ENCODE data around the gene BRSK2.
"Not testable (repeated sequence)": the region's sequence is repeated elsewhere in the genome, so short reads cannot be mapped to it uniquely, and the experiment has no call there.

The BRSK2 gene

DNA sequence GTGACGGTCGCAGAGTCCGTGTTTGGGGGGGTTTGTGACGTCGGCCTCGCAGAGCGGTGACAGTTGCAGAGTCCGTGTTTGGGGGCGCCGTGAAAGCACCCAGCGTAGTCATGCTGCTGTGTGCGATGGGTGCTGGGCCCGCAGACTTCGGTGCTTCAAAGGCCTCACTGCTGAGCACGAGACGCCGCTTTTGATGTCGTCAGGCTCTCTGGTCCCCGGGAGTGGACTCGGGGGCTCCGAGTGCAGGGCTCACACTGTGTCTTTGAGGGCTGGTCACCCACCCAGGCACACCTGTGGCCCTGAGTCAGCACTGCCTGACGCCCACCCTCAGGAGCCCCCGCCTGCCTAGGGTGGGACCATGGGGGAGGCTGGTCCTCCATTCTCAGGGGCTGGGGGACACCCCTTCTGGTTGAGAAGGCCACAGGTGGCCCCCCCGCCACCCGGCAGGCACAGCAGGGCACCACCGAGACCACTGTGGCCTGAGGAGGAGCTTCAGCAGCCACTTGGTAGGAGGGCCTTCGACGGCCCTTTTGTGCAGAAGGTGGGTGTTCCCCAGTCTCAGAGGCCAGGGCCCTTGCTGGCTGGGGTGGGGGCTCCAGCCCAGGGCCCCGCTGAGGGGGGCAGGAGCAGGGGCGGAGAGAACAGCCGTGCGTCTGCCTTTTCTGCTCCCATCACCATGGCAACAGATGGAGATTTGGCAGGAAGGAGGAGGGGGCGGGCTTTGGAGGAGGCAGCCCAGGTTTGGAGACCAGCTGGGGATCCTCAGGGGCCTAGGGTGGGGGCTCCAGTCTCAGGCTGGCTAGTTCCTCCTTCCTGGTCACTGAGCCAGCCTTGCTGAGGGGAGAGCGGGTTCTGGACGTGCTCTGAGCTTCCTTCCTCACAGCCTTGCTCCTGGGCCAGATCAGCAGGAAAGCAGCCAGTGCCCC lies 20.9 kb downstream of the BRSK2 start:
- no peak for DNase-seq

DNA sequence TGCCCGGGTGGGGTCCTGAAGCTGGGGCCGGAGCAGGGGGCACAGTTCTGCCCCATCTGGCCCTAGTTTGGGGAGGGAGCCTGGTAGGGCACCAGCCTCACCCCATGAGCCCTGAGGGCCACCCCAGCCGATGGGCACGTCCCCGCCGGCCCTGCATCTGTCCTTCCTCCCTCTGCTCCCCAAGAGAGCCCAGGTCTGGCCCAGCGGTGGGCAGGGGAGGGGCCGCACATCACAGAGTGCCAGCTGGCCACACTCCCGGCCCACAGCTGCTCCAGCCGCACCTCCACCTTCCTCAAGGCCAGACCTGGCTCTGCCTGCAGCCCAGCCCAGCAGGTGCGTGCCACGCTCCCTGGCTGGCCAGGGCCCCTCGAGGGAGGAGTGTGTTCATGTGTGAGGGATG lies 21.6 kb downstream of the BRSK2 start:
- DNase-seq = no peak

DNA sequence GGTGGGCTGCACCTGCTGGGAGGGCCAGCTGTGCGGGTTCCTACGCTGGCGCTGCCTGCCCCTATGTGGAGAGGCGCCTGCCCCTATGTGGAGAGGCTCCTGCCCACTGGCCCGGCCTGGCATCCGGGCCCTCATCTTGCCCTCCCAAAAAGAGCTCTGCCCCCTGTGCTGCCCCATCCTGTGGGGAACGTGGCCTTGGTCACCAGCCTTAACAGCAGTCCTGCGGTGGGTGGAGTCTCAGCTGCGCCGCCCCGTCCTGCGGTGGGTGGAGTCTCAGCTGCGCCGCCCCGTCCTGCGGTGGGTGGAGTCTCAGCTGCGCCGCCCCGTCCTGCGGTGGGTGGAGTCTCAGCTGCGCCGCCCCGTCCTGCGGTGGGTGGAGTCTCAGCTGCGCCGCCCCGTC lies 22.0 kb downstream of the BRSK2 start:
- DNase-seq = not testable (repeated sequence)

DNA sequence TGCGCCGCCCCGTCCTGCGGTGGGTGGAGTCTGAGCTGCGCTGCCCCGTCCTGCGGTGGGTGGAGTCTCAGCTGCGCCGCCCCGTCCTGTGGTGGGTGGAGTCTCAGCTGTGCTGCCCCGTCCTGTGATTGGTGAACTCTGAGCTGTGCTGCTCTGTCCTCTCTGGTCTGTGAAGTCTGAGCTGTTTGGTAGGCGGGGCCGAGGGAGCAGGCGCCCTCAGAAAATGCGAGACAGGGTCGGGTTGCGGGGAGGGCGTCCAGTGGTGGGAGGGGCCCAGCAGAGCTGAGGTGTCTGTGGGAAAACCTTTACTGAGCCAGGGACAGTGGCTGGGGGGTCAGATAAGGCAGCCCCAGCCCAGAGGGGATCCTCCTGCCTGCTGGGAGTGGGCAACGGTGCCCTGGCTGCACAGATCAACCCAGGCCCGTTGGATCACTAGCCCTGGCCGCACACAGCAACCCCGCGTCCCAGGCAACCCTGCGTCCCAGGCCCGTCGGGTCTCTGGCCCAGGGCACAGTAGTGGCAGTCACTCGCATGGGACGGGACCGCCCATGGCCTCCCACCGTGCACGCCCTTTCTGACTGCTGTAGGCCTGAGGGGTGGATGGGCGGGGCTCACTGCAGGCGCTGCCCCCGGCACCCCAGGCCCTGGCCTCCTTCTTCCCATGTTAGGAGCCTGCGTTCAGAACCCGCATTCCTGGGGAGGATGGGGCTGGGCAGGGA lies 22.8 kb downstream of the BRSK2 start:
- no peak for DNase-seq

DNA sequence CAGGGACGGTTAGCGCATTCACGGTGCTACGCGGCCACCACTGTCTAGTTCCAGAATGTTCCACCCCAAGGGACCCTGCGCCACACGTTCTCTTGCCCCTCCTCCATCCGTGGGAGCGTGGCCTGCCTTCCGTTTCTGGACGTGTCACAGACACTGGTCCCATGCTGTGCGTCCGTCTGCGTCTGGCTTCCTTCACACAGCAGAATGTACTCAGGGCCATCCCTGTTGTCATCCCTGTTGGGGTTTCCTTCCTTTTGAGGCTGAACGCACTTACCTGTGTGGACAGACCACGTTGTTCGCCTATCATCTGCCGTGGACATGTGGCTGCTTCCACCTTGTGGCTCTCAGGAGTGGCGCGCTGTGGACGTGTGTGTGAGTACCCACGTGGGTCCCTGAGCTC lies 24.9 kb downstream of the BRSK2 start:
- DNase-seq = no peak

DNA sequence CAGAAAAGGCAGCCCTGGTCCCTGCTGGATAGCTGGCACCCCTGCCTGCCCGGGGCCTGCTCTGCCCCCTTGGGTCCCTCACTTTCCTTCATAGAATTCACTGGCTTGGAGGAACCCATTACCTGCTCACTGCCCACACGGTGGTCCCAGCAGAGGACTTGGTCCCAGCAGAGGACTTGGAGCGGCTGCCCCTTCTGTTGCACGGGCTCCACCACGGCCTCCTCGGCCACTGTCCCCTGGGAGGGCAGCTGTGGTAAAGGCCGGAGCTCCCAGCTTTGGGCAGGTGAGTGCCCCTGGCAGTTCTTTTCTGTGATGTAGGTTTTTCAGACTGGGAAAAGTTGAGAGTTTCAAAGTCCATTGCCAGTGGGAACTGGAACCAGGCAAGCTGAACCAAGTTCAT lies 25.9 kb downstream of the BRSK2 start:
- DNase-seq = no peak

DNA sequence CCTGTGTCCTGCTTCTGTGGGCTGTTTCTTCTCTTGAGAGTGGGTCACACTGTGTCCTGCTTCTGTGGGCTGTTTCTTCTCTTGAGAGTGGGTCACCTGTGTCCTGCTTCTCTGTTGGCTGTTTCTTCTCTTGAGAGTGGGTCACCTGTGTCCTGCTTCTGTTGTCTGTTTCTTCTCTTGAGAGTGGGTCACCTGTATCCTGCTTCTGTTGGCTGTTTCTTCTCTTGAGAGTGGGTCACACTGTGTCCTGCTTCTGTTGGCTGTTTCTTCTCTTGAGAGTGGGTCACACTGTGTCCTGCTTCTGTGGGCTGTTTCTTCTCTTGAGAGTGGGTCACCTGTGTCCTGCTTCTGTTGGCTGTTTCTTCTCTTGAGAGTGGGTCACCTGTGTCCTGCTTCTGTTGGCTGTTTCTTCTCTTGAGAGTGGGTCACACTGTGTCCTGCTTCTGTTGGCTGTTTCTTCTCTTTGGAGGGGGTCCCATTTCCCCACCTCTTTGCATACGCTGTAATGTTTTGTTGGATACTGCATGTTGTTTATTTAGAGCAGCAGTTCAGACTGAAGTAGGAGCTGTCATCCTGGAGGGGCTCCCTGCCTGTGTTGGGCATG lies 28.6 kb downstream of the BRSK2 start:
- not testable (repeated sequence) for DNase-seq

DNA sequence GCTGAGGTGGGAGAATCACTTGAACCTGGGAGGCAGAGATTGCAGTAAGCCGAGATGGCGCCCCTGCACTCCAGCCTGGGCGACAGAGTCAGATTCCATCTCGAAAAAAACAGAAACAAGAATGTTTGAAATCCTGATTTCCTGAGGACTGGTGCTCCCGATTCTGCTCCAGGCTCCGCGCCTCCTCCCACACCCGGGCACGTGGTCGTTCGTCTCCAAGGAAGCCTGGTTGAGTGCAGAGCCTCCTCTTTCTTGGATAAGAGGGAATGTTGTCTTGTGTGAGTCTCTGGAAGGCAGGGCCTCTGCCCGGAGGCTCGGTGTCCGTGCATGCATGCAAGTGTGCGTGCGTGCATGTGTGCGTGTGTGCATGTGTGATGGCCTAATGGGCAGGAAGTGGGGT lies 30.1 kb downstream of the BRSK2 start:
- no peak for DNase-seq

DNA sequence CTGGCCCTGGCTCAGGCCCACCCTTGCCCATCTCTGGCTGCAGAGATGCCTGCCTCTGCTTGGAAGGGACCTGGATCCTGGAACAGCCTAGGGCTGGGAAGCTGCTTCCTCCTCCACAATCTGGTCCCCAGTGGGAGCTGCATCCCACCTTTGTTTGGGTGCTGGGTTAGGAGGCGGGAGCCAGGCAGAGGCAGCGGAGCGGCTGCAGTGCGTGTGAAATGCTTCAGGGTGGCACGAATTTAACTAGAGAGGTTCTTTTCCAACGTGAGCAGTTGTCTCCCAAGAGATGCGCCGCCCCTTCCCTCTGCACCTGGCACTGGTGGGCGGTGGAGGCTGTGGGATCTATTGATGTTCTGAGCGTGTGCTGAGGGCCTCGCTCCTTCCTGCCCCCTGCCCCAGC lies 31.6 kb downstream of the BRSK2 start:
- no peak for DNase-seq

DNA sequence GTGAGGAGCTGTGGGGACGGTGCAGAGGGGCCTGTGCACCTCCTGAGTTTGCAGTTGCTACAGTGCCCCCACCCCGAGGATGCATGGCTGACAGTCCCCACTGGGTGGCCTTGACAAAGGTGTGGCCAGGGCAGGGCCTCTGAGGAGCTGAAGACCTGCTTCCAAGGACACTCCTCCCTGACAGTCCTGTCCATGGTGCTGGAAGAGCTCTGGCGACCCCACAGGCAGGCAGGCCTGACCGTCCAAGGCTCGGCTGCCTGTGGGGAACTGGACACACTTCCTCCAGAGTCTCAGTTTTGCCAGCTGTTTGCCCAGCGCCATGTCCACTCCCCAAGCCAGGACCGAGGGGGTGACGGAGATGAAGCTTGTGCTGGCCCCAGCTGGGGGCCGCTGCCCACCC lies 32.7 kb downstream of the BRSK2 start:
- DNase-seq = no peak

DNA sequence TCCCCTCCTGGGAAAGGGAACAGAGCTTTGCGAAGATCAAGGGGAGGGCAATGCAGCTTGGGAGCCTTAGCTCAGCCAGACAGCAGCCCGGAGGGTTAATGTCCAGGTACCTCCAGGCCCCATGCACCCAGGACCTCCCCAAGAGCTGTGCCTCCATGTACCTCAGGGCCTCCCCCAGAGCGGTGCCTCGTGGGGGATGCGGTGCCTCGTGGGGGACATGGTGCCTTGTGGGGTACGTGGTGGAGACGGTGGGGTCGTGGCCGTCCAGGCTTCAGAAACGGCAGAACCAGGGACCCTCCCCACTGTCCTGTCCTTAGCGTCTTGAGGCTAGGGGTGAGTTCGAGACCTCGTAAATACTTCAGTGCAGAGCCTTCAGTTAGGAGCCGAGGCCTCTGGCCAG lies 33.2 kb downstream of the BRSK2 start:
- DNase-seq = no peak

DNA sequence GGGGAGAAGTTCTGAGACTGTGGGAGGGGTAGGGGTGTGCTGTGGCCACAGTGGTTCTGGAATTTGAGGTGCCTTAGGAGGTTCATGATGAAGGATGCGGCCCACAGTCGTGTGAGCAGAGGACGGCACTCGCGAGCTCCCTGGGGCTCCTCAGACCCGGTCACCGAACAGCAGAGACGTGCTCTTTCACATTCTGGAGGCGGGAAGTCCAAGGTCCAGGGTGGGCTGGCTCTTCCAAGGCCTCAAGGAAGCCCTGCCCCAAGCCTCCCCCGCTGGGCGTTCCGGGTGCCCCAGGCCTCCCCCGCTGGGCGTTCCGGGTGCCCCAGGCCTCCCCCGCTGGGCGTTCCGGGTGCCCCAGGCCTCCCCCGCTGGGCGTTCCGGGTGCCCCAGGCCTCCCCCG lies 33.7 kb downstream of the BRSK2 start:
- DNase-seq = not testable (repeated sequence)

DNA sequence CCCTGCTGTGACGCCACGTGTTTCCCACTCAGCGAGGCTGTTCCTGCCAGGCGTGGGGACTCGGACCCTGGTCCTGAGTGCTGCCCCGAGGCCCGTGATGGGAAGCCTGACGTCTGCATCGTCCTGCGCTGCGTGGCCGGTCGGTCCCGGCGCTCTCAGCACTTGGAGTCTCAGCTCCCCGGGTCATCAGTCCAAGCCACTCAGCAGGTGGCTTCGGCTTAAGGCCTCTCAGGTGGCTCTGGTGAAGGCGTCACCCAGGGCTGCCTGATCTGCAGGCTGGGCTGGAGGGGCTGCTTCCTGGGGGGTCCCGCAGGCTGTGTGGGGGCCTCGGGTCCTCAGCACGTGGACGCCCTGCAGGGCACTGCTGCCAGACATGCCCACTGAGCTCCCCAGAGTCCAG lies 35.3 kb downstream of the BRSK2 start:
- no peak for DNase-seq

DNA sequence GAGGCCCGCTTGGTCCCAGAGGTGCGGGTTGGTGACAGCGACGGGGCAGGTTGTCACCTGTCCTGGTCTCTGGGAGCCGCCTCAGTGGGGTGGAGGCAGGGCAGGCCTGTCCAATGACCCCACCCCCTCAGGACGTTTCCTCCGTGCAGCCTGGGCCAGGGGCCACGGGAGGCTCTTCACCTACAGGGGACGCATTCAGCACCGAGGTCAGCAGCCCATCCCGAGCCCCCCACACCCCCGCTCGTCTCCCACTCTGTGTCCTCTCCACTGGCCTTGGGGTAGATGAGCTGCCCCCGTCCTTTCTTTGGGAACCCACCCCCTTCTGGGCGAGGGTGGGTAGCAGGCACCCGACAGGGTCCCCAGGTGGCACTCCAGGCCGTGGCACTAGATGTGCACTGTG lies 35.7 kb downstream of the BRSK2 start:
- no peak for DNase-seq

DNA sequence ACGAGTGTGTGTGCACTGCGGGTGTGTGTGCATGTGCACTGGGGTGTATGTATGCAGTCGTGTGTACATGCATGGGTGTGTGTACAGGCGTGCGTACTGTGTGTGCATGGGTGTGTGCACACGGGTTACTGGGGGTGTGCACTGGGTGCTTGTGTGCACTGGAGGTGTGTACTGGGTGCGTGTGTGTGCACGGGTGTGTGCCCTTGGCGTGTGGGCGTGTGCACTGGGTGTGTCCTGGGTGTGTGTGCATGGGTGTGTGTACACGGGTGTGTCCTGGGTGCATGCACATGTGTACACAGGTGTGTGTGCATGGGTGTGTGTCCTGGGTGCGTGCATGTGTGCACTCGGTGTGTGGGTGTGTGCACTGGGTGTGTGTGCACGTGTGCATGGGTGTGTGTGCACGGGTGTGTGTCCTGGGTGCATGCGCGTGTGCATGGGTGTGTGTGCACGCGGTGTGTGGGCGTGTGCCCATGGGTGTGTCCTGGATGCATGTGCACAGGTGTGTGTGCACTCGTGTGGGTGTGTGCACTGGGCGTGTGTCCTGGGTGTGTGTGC lies 39.1 kb downstream of the BRSK2 start:
- no peak for DNase-seq

DNA sequence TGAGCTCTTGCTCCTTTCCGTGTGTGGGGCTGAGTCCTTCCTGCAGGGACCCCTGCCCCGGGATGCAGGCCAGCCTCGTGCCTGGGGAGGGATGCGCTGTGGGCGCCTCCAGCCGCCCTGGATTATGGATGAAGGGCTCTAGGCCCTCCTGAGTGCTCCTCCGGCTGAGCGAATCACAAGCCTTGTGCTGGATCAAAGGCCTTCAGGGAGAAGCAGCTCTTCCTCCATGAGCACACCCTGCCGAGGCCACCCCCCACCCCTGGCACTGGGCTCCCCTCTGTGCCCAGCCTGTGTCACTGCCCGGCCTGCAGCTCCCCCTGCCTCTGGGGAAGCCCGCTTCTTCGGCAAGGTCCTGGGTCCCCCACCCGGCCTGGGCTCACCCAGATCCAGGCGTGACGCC lies 43.8 kb downstream of the BRSK2 start:
- no peak for DNase-seq

DNA sequence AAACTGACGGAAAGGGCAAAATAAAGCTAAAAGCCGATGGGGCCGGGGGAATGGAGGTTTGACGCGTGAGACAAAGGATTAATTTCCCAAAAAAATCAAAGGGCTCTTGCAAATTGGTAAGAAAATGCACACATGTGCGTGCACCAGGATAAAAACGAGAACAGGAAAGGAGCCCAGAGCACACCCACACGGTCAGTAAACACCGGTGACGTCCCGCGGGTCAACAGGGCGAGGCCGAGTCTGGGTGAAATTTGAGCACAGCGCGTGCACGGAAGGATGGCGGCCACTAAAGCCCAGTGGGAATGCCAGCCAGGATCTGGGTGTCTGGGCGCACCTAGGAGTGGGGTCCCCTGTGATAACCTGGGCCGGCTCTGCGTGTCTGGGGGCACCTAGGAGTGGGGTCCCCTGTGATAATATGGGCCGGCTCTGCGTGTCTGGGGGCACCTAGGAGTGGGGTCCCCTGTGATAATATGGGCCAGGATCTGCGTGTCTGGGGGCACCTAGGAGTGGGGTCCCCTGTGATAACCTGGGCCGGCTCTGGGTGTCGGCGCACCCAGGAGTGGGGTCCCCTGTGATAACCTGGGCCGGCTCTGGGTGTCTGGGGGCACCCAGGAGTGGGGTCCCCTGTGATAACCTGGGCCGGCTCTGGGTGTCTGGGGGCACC lies 44.4 kb downstream of the BRSK2 start:
- no peak for DNase-seq

DNA sequence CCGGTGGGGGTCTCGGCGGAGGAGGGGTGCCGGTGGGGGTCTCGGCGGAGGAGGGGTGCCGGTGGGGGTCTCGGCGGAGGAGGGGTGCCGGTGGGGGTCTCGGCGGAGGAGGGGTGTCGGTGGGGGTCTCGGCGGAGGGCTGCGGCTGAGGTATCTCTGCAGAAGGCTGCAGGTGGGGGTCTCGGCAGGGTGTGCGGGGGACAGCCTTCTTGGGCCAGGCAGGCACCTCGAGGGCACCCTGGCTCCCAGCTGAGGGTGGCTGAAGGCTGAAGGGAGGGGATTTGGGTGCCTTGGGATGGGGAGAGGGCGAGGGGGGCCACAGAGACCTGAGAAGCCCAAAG lies 45.7 kb downstream of the BRSK2 start:
- DNase-seq = not testable (repeated sequence)

DNA sequence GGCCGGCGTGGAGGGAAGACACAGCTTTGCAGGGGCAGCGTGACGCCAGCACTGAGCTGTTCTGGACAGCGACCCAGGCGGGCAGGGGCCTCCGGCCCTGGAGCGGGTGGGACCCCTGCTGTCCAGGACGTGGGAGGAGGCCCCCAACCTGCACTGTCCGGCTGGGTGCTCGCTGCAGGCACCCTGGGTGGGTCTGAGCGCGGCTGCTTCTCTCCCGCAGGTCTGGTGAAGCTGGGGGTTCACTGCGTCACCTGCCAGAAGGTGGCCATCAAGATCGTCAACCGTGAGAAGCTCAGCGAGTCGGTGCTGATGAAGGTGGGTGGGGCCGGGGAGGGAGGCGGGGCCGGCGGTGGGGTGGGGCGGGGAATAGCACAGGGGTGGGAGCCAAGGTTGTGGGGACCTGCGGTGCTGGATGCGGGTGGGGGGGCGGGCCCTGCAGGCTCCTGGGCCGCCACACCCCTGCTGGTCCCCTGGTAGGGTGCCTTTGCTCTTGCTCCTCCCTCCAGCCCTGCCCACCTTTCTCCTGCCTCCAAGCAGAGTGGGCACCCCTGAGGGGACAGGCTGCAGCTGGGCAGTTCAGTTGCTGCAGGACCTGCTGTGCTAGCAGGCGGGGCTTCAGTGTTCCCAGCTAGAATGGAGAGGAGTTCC lies 46.2 kb downstream of the BRSK2 start:
- DNase-seq = no peak

DNA sequence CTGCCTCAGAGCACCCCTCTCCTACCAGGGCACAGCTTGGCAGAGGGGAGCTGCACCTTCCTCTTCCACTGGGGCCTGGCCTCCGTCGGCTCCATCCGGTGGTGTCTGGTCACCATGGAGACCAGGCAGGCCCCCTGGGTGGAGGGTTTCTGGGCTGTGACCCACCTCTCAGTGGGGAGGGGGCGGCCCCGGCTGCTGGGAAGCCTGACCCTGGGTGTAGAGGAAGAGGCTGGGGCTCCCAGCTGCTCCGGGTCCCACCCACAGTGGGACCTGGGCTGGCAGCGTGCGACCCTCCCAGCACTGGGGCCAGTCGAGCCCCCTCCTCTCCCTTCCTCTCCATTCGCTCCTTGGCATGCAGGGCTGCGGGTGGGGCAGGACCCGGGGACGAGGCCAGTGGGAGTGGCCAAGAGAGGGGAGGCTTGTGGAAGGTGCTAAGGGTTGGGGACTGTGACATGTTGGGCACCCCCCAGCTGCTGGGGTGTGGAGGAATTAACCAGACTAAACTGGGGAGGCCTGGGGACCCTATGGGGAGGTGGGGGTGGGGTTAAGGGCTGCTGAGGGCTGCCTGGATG lies 46.8 kb downstream of the BRSK2 start:
- DNase-seq = no peak

DNA sequence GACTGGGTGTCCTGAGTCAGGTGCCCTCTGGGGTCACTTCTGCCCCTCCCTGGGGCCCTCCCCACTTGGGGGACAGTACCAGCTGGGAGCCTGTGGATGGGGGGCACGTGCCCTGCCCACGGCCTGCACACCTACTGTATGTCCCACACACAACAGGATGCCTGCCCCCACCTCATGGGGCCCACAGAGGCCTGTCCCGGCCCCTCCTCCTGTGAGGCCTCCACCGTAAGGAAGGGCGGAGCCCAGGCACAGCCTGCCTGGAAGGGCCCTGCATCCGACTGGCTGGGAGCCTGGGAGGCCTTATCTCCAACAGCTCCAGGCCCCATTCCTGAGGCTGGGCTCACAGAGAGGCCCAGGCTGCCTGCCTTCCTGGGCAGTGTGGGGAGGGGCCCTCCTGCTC lies 47.8 kb downstream of the BRSK2 start:
- no peak for DNase-seq

DNA sequence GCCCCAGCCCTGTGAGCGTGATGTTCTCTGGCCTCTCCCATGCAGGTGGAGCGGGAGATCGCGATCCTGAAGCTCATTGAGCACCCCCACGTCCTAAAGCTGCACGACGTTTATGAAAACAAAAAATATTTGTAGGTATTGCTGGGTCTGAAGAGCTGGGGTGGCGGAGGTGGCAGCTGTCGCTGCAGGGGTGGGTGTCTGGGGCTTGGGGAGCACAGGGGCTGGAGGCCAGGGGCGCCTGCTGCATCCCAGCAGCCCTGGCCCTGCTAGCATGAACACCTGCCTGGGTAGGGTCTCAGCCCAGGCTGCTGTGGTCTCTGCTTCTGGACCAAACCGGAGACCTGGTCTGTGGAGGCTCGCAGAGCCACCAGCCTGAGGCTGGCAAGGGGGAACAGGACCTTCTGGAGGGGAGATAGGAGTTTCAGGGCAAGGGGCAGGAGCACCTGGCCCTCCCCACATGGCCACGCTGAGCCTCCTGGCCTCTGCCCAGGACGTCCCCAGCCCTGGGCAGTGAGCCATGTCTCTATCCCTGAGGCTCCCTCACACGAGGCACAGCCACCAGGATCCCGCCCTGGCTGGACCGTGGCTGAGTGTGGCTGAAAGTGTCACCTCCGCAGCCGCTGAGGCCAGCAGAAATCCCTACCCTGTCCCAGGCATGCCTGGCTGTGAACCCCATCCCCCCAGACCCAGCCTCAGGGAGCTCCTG lies 48.7 kb downstream of the BRSK2 start:
- no peak for DNase-seq

Measured in kidney glomerular epithelial cell (primary cell).